H1 (cell line): ENCODE results near the gene BACE2. TPM values are rescaled to one million over a fixed set of nuclear protein-coding genes. Genes with fewer than 3 reads are reported as not detected.

ENCODE experiments used
- CTCF ChIA-PET: fragments of 300-600 bp; sonication (Branson Sonifier 250); formaldehyde crosslinking; loops from one replicate; lab custom pipeline; 2021; ENCODE audit not compliant: partially characterized antibody; lab: Charles Lee
- POLR2A ChIA-PET: fragments of 300-600 bp; sonication (Branson Sonifier 250); formaldehyde crosslinking; loops from one replicate; lab custom pipeline; 2021; ENCODE audit warnings: inconsistent platforms; ENCODE audit not compliant: partially characterized antibody; lab: Charles Lee
- DNase-seq, 2 experiments: peaks; one replicate each; pipeline versions ENCODE4 v3.0.0 to v3.0.0-alpha.2; 2010 to 2022; ENCODE audit warnings: low spot score in 2 of 2, low read depth in 1 of 2, mixed read lengths in 1 of 2
- FAIRE-seq: peaks from 2 replicates; lab custom pipeline; 2011; peaks lifted over from hg19 to GRCh38; lab: Jason Lieb, UNC
- H2AFZ ChIP-seq: 2 replicates; pipeline ENCODE4 v1.8.1; 2012; ENCODE audit warnings: low read length, inconsistent platforms
- H2AK5ac ChIP-seq: 2 replicates; pipeline ENCODE4 v1.6.1; 2013; ENCODE audit warnings: low read depth, low read length
- H2BK120ac ChIP-seq: replicated peaks from 2 replicates; pipeline ENCODE3; 2013; ENCODE audit warnings: low read depth, low read length, inconsistent platforms
- H2BK12ac ChIP-seq: 2 replicates; pipeline ENCODE4 v1.6.1; 2013; ENCODE audit warnings: low read depth, low read length
- H2BK15ac ChIP-seq: 2 replicates; pipeline ENCODE4 v1.6.1; 2013; ENCODE audit warnings: low read length
- H2BK20ac ChIP-seq: 2 replicates; pipeline ENCODE4 v1.6.1; 2013; ENCODE audit warnings: low read length
- H2BK5ac ChIP-seq: 2 replicates; pipeline ENCODE4 v1.6.1; 2013; ENCODE audit warnings: low read depth, low read length
- H3K14ac ChIP-seq: 2 replicates; pipeline ENCODE4 v1.6.1; 2013; ENCODE audit warnings: inconsistent platforms; ENCODE audit not compliant: insufficient read length
- H3K18ac ChIP-seq: 2 replicates; pipeline ENCODE4 v1.6.1; 2013; ENCODE audit warnings: low read length; ENCODE audit errors: extremely low read depth
- H3K23ac ChIP-seq: 2 replicates; pipeline ENCODE4 v1.6.1; 2013; ENCODE audit warnings: inconsistent platforms; ENCODE audit not compliant: insufficient read length
- H3K23me2 ChIP-seq: 2 replicates; pipeline ENCODE4 v1.6.1; 2013; ENCODE audit warnings: low read depth, low read length
- H3K27ac ChIP-seq: 2 replicates; pipeline ENCODE4 v1.6.1; 2011; ENCODE audit warnings: low read depth, low read length, inconsistent platforms
- H3K27me3 ChIP-seq, 4 experiments: replicated peaks in 1 of 4; 1 replicate in 1 of 4; 2 replicates in 3 of 4; pipeline versions ENCODE4 v1.6.1 to v1.8.1; 2011 to 2013; ENCODE audit warnings: low read length in 3 of 4, mild to moderate bottlenecking in 3 of 4, inconsistent platforms in 2 of 4, mixed read lengths in 2 of 4, moderate library complexity in 1 of 4; ENCODE audit not compliant: control insufficient read depth in 3 of 4, insufficient read depth in 3 of 4; ENCODE audit errors: extremely low read depth in 1 of 4
- H3K36me3 ChIP-seq, 4 experiments: 2 replicates each; pipeline versions ENCODE4 v1.6.1 to v1.8.1; 2011 to 2013; ENCODE audit warnings: mild to moderate bottlenecking in 4 of 4, low read length in 3 of 4, moderate library complexity in 2 of 4, control low read depth in 1 of 4, inconsistent platforms in 1 of 4; ENCODE audit not compliant: insufficient read depth in 4 of 4, control insufficient read depth in 2 of 4
- H3K4ac ChIP-seq: replicated peaks from 2 replicates; pipeline ENCODE3; 2013; ENCODE audit warnings: low read length, low read depth, mixed read lengths, inconsistent platforms; ENCODE audit not compliant: insufficient read length
- H3K4me1 ChIP-seq, 4 experiments: replicated peaks in 1 of 4; 1 replicate in 1 of 4; 2 replicates in 3 of 4; pipeline versions ENCODE4 v1.6.1 to v1.8.1; 2011 to 2013; ENCODE audit warnings: low read length in 3 of 4, inconsistent platforms in 2 of 4, mixed read lengths in 1 of 4; ENCODE audit not compliant: insufficient read depth in 4 of 4, control insufficient read depth in 3 of 4
- H3K4me2 ChIP-seq, 2 experiments: 2 replicates each; pipeline versions ENCODE4 v1.6.1 to v1.8.1; 2011 to 2013; ENCODE audit warnings: low read depth in 2 of 2, low read length in 2 of 2, control low read depth in 1 of 2, inconsistent platforms in 1 of 2, mild to moderate bottlenecking in 1 of 2; ENCODE audit not compliant: insufficient read depth in 1 of 2
- H3K4me3 ChIP-seq, 4 experiments: fragments of 200-600, 300-600 bp in 1 of 4; sonication (generic), shearing (Covaris generic), sonication (Bioruptor Twin) in 1 of 4; 2 replicates each; pipeline versions ENCODE4 v1.5.1 to v1.8.1; 2011 to 2016; ENCODE audit warnings: low read length in 4 of 4, low read depth in 3 of 4, control low read depth in 2 of 4, inconsistent platforms in 2 of 4, mild to moderate bottlenecking in 2 of 4, mixed read lengths in 1 of 4, moderate library complexity in 1 of 4; ENCODE audit not compliant: insufficient read depth in 2 of 4; ENCODE audit errors: extremely low read depth in 1 of 4
- H3K56ac ChIP-seq: replicated peaks from 2 replicates; pipeline ENCODE3; 2013; ENCODE audit warnings: low read depth, mild to moderate bottlenecking, mixed read lengths, low read length, inconsistent platforms; ENCODE audit not compliant: insufficient read length
- H3K79me1 ChIP-seq: 2 replicates; pipeline ENCODE4 v1.6.1; 2013; ENCODE audit warnings: low read depth, low read length, control low read depth
- H3K79me2 ChIP-seq, 2 experiments: 2 replicates each; pipeline versions ENCODE4 v1.6.1 to v1.8.1; 2012 to 2013; ENCODE audit warnings: low read length in 2 of 2, mild to moderate bottlenecking in 2 of 2, inconsistent platforms in 1 of 2; ENCODE audit not compliant: insufficient read depth in 2 of 2, control insufficient read depth in 1 of 2
- H3K9ac ChIP-seq, 4 experiments: replicated peaks in 1 of 4; 1 replicate in 1 of 4; 2 replicates in 3 of 4; pipeline versions ENCODE4 v1.6.1 to v1.8.1; 2011 to 2013; ENCODE audit warnings: low read depth in 3 of 4, low read length in 3 of 4, control low read depth in 2 of 4, mild to moderate bottlenecking in 2 of 4, moderate library complexity in 2 of 4, inconsistent platforms in 1 of 4; ENCODE audit errors: extremely low read depth in 1 of 4
- H3K9me3 ChIP-seq, 2 experiments: 2 replicates each; pipeline versions ENCODE4 v1.6.1 to v1.8.1; 2012 to 2013; ENCODE audit warnings: mild to moderate bottlenecking in 2 of 2, moderate library complexity in 2 of 2, control low read depth in 1 of 2, inconsistent platforms in 1 of 2, low read depth in 1 of 2, low read length in 1 of 2, mixed read lengths in 1 of 2; ENCODE audit not compliant: insufficient read depth in 2 of 2
- H4K20me1 ChIP-seq, 2 experiments: replicated peaks in 1 of 2; 2 replicates each; pipeline versions ENCODE3 to v1.8.1; 2011 to 2013; ENCODE audit warnings: inconsistent platforms in 2 of 2, low read length in 2 of 2, mild to moderate bottlenecking in 1 of 2; ENCODE audit not compliant: insufficient read depth in 2 of 2, control insufficient read depth in 1 of 2
- H4K5ac ChIP-seq: 2 replicates; pipeline ENCODE4 v1.6.1; 2013; ENCODE audit warnings: low read length, low read depth, mixed read lengths, inconsistent platforms; ENCODE audit not compliant: insufficient read length
- H4K8ac ChIP-seq: 2 replicates; pipeline ENCODE4 v1.8.0; 2013; ENCODE audit warnings: mild to moderate bottlenecking, moderate library complexity, low read length, inconsistent platforms; ENCODE audit not compliant: insufficient read depth; ENCODE audit errors: extremely low read depth
- H4K91ac ChIP-seq: replicated peaks from 2 replicates; pipeline ENCODE3; 2013; ENCODE audit warnings: low read length, mixed read lengths, inconsistent platforms; ENCODE audit not compliant: insufficient read length
- CHD2 ChIP-seq: IDR thresholded peaks from 2 replicates; pipeline ENCODE4 v1.6.1; 2012; ENCODE audit warnings: low read length, improper control_type of control experiment
- JUND ChIP-seq: IDR thresholded peaks from 2 replicates; pipeline ENCODE4 v1.6.1; 2011; ENCODE audit warnings: mild to moderate bottlenecking, improper control_type of control experiment, low read length
- KDM5A ChIP-seq: fragments of 200-600 bp; IDR thresholded peaks from 2 replicates; pipeline ENCODE4 v1.7.1; 2012; ENCODE audit warnings: mild to moderate bottlenecking, low read length, inconsistent platforms, mixed read lengths
- RBBP5 ChIP-seq: IDR thresholded peaks from 2 replicates; pipeline ENCODE4 v1.7.1; 2012; ENCODE audit warnings: low read depth, mild to moderate bottlenecking, inconsistent platforms, low read length, moderate library complexity, borderline replicate concordance
- WGBS, 2 experiments: shearing (Covaris generic) in 1 of 2; methylation state at CpG; one replicate each; pipeline versions ENCODE4 v1.1.6 to v1.1.7; 2013 to 2015; ENCODE audit warnings: low lambda C conversion rate in 2 of 2, mixed read lengths in 2 of 2, inconsistent platforms in 1 of 2, low coverage in 1 of 2, missing lambda C conversion rate in 1 of 2; ENCODE audit not compliant: insufficient replicate concordance in 2 of 2, insufficient coverage in 1 of 2, insufficient read length in 1 of 2; ENCODE audit errors: extremely low coverage in 1 of 2, missing lambda C conversion rate in 1 of 2; 5-methylcytosine and 5-hydroxymethylcytosine counted together
- polyA plus RNA-seq, 7 experiments: library from polyadenylated mRNA; depleted of rRNA in 3 of 7; stranded (reverse) in 5 of 7; unstranded in 2 of 7; fragments of >200 nt in 5 of 7; fragments of 200-250 nt in 2 of 7; gene quantifications; 1 replicate in 5 of 7; 2 replicates in 1 of 7; 4 replicates in 1 of 7; pipeline versions ENCODE4 v1.2.1 to v1.2.3, GENCODE V29; 2011 to 2013; ENCODE audit warnings: missing spikeins in 2 of 7, mixed read lengths in 2 of 7
- total RNA-seq: library from RNA; stranded (reverse); fragmentation: NEBNext Ultra II Directional; extraction: Animal tissue kit (Norgen Biotek cat#: 25700); gene quantifications from 2 replicates; pipeline ENCODE4 v1.2.1, GENCODE V29; 2021

BACE2 gene
- total and polyA plus RNA-seq, 2 of the 8 experiments (the other 6 are each of a cell fraction or from before 2014, with no cell fraction given), result 8.1 to 10.9 TPM

GRCh38 chr21:41187537-41188025, 19.6 kb downstream of the BACE2 start:
- no peak overlapping the region for H4K5ac ChIP-seq
- H2BK5ac ChIP-seq, result no peak overlapping the region
- POLR2A ChIA-PET, result no interaction called here
- no peaks in the 10 kb centered on the region for H3K23me2 ChIP-seq
- no peak overlapping the region for H2BK15ac ChIP-seq
- H3K79me1 ChIP-seq, result no peaks in the 10 kb centered on the region
- H4K20me1 ChIP-seq, result no peaks in the 10 kb centered on the region
- no peak for FAIRE-seq
- H2BK20ac ChIP-seq, result no peak overlapping the region
- no peak overlapping the region for H4K8ac ChIP-seq
- H3K56ac ChIP-seq, result no peak overlapping the region
- 86% methylated on average over 6 of the region's 6 CpGs; no CpG with 5 or more reads in 1 of the 2 experiments for WGBS, 2 experiments
- H3K36me3 ChIP-seq, result no peaks in the 10 kb centered on the region
- H4K91ac ChIP-seq, result no peak overlapping the region
- CTCF ChIA-PET, result interaction anchor here (9.7 kb wide), 1 partner anchor 18 kb away, joined by 81 read pairs; the partner anchor contains the start of gene BACE2
- H3K18ac ChIP-seq, result no peak overlapping the region
- no peak overlapping the region for H3K4ac ChIP-seq
- TF ChIP-seq KDM5A, result no peak
- no peak for TF ChIP-seq CHD2
- TF ChIP-seq JUND, result no peak
- TF ChIP-seq RBBP5, result no peak
- TF ChIP-seq, all 59 proteins: peak for 0
- H3K23ac ChIP-seq, result no peak overlapping the region
- H3K4me1 ChIP-seq, result no peaks in the 10 kb centered on the region
- no peak overlapping the region for H3K4me2 ChIP-seq
- no peaks in the 10 kb centered on the region for H3K79me2 ChIP-seq
- H2AFZ ChIP-seq, result no peak overlapping the region
- H3K27me3 ChIP-seq, result no peaks in the 10 kb centered on the region
- no peak overlapping the region for H3K9ac ChIP-seq
- no peak overlapping the region for H3K4me3 ChIP-seq
- H2BK12ac ChIP-seq, result no peak overlapping the region
- no peak overlapping the region for H3K14ac ChIP-seq
- no peak overlapping the region for H3K27ac ChIP-seq
- DNase-seq, result no peak
- H2AK5ac ChIP-seq, result no peak overlapping the region
- 0 out of 4 replicates have a peak, but pooled peaks cover 0 to 4% of the 10 kb centered on the region in 2 experiments for H3K9me3 ChIP-seq
- H2BK120ac ChIP-seq, result no peak overlapping the region
